IPS DF 6.9 (cell line): ENCODE data around the gene RPAP2.

ENCODE experiments used
- DNase-seq: peaks from one replicate; pipeline ENCODE4 v3.0.0-alpha.2; 2013; ENCODE audit warnings: low read depth, low spot score
- H3K27ac ChIP-seq: one replicate; pipeline ENCODE4 v1.5.1; 2013; ENCODE audit warnings: low read length, control low read depth
- H3K27me3 ChIP-seq: 2 replicates; pipeline ENCODE4 v1.6.1; 2013; ENCODE audit warnings: mild to moderate bottlenecking, low read length; ENCODE audit not compliant: control insufficient read depth, insufficient read depth
- H3K36me3 ChIP-seq: 2 replicates; pipeline ENCODE4 v1.6.1; 2013; ENCODE audit warnings: low read length; ENCODE audit not compliant: control insufficient read depth, insufficient read depth
- H3K4me1 ChIP-seq: 2 replicates; pipeline ENCODE4 v1.6.1; 2013; ENCODE audit warnings: low read length; ENCODE audit not compliant: control insufficient read depth, insufficient read depth
- H3K4me3 ChIP-seq: 2 replicates; pipeline ENCODE4 v1.5.1; 2013; ENCODE audit warnings: mild to moderate bottlenecking, low read length
- H3K9me3 ChIP-seq: 2 replicates; pipeline ENCODE4 v1.6.1; 2013; ENCODE audit warnings: low read length, inconsistent platforms; ENCODE audit not compliant: control insufficient read depth, insufficient read depth
- WGBS: extraction: QIAGEN DNeasy Blood & Tissue Kit; methylation state at CpG from one replicate; pipeline ENCODE4 v1.1.7; 2013; ENCODE audit warnings: mixed read lengths, missing lambda C conversion rate; ENCODE audit not compliant: insufficient read length, insufficient coverage; 5-methylcytosine and 5-hydroxymethylcytosine counted together

Gene RPAP2

DNA sequence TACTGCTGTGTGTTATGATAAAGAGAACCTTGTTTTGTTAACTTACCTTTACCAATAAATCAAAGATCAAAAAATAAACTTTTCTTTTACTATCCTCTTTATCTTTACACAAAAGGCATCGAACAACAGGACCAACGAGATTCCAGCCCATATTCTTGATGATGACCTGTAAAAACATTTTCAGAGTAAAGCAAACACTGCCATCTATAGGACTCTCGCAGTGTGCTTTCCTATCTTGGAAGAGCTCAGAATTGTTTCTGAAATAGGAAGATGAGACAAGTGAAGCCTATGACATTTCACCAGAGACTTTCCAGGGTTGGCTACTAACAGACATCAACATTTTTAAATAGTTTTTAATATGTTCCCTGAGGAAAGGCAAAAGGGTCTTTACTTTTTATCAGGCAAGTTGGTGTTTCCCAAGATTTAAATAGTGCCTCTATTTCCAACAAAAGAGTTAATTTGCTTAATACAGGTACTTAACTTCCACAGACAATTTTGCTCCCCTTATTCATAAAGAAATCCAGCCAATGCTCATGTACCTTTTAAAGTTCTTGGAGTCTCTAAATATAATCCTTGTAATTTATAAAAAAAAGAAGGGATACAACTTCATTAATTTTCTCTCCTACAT is 7.4 kb upstream of the RPAP2 start:
- Histone ChIP-seq H3K4me1 (no peaks in the 10 kb centered on the region), H3K4me3 (no peak overlapping the region), H3K27ac (no peak overlapping the region), H3K27me3 (no peaks in the 10 kb centered on the region), H3K36me3 (peaks cover 4% of the 10 kb centered on the region; the same call in 1 of the 2 replicates), H3K9me3 (no peaks in the 10 kb centered on the region)
- 100% methylated on average over 1 of the region's 3 CpGs for WGBS
- peak; percentile 1 for DNase-seq

DNA sequence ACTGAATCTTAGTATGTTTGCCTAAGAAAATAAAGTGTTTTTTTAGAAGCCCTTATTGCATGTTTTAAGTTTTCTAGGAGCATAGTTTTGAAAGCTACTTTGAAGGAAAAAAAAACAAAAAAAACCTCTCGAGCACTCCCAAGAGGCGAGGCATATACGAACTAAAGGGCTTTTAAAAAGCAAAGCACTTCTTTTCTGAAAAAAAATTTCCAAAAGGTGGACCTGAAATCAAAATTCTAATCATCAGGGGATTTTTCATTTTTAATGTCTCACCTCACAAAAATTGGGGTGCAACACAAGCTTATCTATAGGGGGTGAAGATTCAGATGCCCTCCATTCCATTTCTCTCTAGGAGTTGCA is 666 bp upstream of the RPAP2 start:
- Histone ChIP-seq H3K4me3 (peak overlapping the region; percentile 80), H3K4me1 (no peaks in the 10 kb centered on the region), H3K36me3 (peaks cover 4% of the 10 kb centered on the region; the same call in 1 of the 2 replicates), H3K27ac (no peak overlapping the region), H3K27me3 (no peaks in the 10 kb centered on the region), H3K9me3 (no peaks in the 10 kb centered on the region)
- no CpG with 5 or more reads among the region's 3 CpGs for WGBS
- DNase-seq = no peak

DNA sequence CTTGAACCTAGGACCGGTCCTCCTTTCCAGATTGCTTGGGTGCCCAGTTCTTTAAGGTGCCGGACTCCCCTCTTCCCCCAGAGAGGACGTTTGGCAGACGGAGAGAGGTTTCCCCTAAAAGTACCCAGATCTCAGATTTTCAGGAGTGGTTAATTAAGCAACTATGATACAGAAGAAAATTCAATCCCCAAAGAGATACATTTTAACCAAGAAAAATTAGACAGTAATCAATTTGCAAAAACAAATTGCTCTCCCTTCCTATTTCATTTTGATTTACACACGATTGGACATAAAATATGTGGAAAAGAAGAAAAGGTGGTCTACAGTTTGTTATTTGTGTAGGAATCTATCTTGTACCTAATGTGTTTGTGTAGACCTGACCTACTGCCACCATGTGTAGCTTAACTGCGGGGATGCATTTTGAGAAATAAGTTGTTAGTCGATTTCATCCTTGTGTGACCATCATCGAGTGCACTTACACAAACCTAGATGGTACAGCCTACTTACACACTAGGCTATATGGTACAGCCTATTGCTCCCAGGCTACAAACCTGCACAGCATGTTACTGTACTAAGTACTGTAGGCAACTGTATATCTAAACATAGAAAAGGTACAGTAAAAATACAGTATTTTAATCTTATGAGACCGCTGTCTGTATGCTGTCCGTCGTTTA is 755 bp downstream of the RPAP2 start:
- Histone ChIP-seq H3K36me3 (peaks cover 4% of the 10 kb centered on the region; the same call in 1 of the 2 replicates), H3K4me3 (peak overlapping the region; percentile 80), H3K4me1 (no peaks in the 10 kb centered on the region), H3K27ac (no peak overlapping the region), H3K27me3 (no peaks in the 10 kb centered on the region), H3K9me3 (no peaks in the 10 kb centered on the region)
- no peak for DNase-seq
- no CpG with 5 or more reads among the region's 11 CpGs for WGBS

DNA sequence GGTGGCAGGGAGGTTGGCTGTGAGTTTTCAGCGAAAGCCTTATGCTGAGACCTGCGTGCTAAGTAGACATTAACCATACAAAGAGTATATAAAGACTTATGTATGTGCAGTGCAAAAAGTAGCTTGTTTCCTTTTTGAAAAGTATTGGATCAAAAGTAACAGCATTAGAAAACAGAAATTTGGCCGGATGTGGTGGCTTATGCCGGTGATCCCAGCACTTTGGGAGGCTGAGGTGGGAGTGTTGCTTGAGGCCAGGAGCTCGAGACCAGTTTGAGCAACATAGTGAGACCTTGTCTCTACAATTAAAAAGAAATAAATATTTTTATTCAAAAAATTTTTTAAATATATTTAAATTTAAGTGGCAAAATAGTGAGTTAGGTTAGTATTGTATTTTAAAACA is 2.2 kb downstream of the RPAP2 start:
- H3K4me1 ChIP-seq = no peaks in the 10 kb centered on the region
- no peak overlapping the region for H3K4me3 ChIP-seq
- no peak for DNase-seq
- no peak overlapping the region for H3K27ac ChIP-seq
- no CpG with 5 or more reads among the region's 5 CpGs for WGBS
- H3K36me3 ChIP-seq = peaks cover 8% of the 10 kb centered on the region; the same call in 1 of the 2 replicates
- H3K27me3 ChIP-seq = no peaks in the 10 kb centered on the region
- no peaks in the 10 kb centered on the region for H3K9me3 ChIP-seq

DNA sequence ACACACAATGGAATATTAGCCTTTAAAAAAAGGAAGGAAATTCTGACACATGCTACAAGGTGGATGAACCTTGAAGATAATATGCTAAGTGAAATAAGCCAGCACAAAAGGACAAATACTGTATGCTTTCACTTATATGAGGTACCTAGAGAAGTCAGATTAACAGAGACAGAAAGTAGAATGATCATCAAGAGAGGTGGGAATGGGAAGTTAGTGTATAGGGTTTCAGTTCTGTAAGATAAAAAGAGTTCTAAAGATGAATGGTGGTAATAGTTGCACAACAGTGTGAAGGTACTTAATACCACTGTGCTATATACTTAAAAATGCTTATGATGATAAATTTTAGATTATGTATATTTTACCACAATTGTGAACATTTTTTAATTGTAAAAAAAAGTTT is 7.2 kb downstream of the RPAP2 start:
- no peaks in the 10 kb centered on the region for H3K9me3 ChIP-seq
- no peaks in the 10 kb centered on the region for H3K27me3 ChIP-seq
- no peak overlapping the region for H3K27ac ChIP-seq
- no peaks in the 10 kb centered on the region for H3K4me1 ChIP-seq
- H3K36me3 ChIP-seq = peaks cover 3% of the 10 kb centered on the region; the same call in 1 of the 2 replicates
- H3K4me3 ChIP-seq = no peak overlapping the region
- DNase-seq = no peak

DNA sequence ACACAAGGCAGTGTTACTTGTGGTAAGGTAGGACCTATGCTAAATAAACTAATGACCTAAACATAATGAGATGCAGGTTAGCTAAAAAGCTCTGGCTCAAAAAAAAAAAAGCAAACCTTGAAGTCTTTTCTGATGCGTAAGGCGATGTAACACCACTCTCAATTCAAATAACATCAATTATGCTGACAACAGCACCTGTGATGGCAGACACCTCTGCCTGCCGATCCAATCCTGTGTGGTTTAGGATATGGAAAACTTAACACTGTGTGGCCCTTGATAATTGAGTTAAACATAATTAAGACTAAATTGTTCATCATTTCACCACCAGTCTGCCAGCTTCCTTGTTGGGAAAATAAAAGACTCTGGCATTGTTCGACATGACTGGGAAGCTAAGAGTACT is 9.1 kb downstream of the RPAP2 start:
- Histone ChIP-seq H3K4me3 (no peak overlapping the region), H3K36me3 (peaks cover 3% of the 10 kb centered on the region; the same call in 1 of the 2 replicates), H3K9me3 (no peaks in the 10 kb centered on the region), H3K27ac (no peak overlapping the region), H3K27me3 (no peaks in the 10 kb centered on the region), H3K4me1 (no peaks in the 10 kb centered on the region)
- no peak for DNase-seq
- WGBS = no CpG with 5 or more reads among the region's 4 CpGs

DNA sequence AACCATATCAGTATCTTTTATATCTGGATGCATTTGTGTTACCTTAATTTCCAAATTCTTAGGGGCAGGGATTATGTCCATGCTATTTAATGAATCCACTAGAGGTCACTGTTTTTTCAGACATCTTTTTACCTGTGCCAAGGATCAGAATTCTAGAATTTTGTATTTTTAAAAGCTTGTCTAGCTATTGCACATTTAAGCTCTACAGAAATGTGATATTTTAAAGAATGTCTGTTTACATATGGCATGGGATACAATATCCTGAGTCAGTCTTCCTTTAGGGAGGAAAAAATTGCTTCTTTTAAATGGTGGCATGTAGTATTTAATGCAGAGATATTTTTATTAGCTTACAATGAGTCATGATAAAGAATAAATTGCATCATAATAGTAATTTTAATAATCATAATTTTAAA is 11.3 kb downstream of the RPAP2 start:
- Histone ChIP-seq H3K9me3 (no peaks in the 10 kb centered on the region), H3K36me3 (no peaks in the 10 kb centered on the region), H3K4me1 (no peaks in the 10 kb centered on the region), H3K4me3 (no peak overlapping the region), H3K27ac (no peak overlapping the region), H3K27me3 (no peaks in the 10 kb centered on the region)
- no peak for DNase-seq

DNA sequence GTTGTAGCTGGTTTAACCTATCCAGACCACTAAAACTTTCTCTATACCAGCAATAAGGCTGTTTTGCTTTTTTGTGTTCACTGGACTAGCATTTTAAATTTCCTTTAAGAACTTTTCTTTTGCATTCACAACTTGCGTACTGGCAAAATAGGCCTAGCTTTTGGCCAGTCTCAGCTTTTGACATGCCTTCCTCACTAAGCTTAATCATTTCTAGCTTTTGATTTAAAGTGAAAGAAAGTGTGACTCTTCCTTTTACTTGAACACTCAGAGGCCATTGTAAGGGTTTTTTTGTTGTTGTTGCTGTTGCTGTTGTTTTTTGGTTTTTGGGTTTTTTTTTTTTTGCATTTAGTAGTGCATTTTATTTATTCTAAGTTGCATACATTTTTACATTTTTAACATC is 15.2 kb downstream of the RPAP2 start:
- WGBS = no CpG with 5 or more reads among the region's 1 CpG
- Histone ChIP-seq H3K27ac (no peak overlapping the region), H3K4me3 (no peak overlapping the region), H3K9me3 (no peaks in the 10 kb centered on the region), H3K4me1 (no peaks in the 10 kb centered on the region), H3K36me3 (no peaks in the 10 kb centered on the region), H3K27me3 (no peaks in the 10 kb centered on the region)
- no peak for DNase-seq

DNA sequence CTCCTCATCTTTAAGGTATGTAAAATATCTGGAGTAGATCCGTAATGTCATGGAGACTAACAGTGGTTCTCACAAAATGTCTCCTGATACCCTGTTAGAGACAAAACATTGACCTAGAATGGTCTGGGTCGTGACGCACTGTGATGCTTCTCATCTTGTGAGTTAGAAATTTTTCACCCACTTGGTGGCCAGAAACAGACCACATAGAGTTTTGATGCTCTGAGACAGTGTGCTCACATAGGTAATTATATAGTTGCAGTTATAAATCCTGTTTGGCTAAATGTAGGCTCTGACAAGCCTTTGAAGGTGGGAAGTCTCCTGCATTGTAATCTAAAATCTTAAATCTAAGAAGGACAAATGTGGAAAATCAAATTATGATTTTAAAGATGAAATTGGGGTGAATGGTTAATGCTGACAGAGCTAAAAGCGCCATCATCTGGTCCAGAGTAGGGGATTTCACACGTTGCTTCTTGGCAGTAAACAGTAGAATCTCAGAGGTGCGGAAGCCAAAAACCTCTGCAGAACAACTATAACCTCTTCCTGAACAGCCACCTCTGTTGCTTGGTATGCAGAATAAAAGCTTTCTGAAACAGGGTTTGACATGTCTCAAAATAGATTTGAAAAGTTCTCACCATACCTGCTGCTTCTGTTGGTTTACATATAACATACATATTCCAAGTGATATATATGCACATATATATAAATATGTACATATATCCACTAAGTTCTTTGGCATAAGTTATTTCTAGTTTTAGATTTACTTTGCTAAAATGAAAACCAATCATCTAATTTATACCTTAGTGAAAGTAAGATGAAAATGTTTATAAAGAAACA is 17.1 kb downstream of the RPAP2 start:
- no peaks in the 10 kb centered on the region for H3K9me3 ChIP-seq

GRCh38 chr1:92317836-92318493 is 19.1 kb downstream of the RPAP2 start:
- H3K36me3 ChIP-seq = no peaks in the 10 kb centered on the region
- DNase-seq = no peak
- no peaks in the 10 kb centered on the region for H3K4me1 ChIP-seq
- no peaks in the 10 kb centered on the region for H3K9me3 ChIP-seq
- no CpG with 5 or more reads among the region's 3 CpGs for WGBS
- no peaks in the 10 kb centered on the region for H3K27me3 ChIP-seq
- no peak overlapping the region for H3K27ac ChIP-seq
- no peak overlapping the region for H3K4me3 ChIP-seq

More for the DNA sequence above, 17.1 kb downstream of the RPAP2 start:
- H3K4me1 ChIP-seq = no peaks in the 10 kb centered on the region
- no peak for DNase-seq
- no peaks in the 10 kb centered on the region for H3K27me3 ChIP-seq
- no peak overlapping the region for H3K4me3 ChIP-seq
- no peaks in the 10 kb centered on the region for H3K36me3 ChIP-seq
- H3K27ac ChIP-seq = no peak overlapping the region
- WGBS = no CpG with 5 or more reads among the region's 6 CpGs
